ENCODE results near the gene BSDC1.

- no peak for TF ChIP-seq CTCF (IDR thresholded peaks at IDR 0.05; ENCODE audit: low read depth, low read length)
- TF ChIP-seq EZH2phosphoT487 (IDR thresholded peaks at IDR 0.05; ENCODE audit: low read depth), result no peak
Observed at GRCh38 chr1:32411261-32411660, 17.0 kb upstream of the BSDC1 start.

Measured in OCI-LY3 (cell line).